GM21723 (cell line): Measurements from ENCODE around the gene POU2AF2.
"Not testable (repeated sequence)": the region's sequence is repeated elsewhere in the genome, so short reads cannot be mapped to it uniquely, and the experiment has no call there.

Experiments used
- ATAC-seq: cut with Tn5 transposase; IDR thresholded peaks from one replicate; pipeline ENCODE4 v1.9.1; 2021; ENCODE audit warnings: mild to moderate bottlenecking, moderate library complexity; ENCODE audit not compliant: unreplicated experiment

POU2AF2 gene

DNA sequence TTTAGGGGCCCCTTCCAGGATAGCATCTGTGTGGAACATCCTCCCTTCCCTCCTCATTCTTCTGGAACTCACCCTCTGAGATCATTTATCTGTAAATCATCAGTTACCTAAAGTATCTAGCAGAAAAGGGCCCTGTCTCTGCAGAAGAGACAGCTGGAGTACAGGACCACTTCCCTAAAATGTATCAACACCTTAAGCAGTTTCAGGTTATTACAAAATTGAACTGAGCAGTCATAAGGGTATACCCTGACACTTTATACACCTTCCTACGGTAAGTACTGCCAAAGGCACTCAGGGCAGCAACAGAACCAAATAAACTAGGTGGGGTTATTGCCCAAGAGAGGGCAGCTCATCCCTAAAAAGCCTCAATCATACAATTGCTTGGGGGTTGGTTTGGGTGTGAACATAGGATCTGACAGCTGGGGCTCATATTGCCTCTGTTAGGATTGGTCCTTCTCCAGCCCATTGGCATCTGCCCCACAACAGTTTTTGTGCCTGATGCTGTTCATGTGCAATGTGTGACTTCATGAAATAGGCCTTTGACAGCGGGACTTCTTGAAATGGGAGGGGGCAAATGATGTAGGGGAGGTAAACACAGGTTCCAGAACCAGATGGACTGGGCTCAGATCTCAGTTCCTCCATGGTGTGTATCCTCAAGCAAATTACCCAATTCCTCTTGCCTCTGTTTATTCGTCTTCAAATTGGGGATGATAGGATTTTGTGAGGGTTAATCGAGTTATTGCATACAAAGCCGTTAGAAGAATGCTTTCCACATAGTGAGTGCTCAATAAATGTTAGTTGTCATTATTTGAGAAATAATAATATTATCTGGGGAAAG, 55.7 kb downstream of the POU2AF2 start:
- ATAC-seq = no peak

DNA sequence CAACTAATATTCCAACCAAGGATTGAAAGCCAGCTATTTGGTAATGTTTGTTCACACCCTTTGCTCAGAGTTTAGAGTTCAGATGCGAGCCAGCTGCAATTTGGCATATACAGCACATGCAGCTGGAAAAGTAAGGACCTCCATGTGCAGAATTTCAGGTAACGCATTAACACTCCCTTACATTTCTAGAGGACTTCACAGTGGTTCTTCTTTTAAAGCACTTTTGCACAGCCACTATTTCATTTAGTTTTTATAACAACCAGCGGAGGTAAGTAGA, 56.3 kb downstream of the POU2AF2 start:
- ATAC-seq = no peak

DNA sequence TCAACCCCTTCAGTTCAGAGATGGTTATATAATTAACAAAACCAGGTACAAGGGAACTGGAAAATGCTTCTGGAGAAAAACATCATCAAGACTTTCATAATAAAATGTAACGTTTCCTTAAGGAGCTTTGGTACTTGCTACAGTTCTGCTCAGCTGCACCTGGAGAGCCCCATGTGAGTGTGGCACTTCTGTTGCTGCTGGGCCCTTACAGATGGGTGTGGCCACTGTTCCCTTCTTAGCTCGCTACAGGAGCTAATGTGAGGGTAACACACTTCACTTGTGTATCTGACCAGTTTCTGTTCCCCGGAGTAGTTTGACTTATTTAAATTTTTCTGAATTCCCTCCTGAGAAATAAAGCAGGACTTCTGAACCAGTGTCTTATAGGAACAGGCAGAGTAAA, 56.8 kb downstream of the POU2AF2 start:
- ATAC-seq = no peak

DNA sequence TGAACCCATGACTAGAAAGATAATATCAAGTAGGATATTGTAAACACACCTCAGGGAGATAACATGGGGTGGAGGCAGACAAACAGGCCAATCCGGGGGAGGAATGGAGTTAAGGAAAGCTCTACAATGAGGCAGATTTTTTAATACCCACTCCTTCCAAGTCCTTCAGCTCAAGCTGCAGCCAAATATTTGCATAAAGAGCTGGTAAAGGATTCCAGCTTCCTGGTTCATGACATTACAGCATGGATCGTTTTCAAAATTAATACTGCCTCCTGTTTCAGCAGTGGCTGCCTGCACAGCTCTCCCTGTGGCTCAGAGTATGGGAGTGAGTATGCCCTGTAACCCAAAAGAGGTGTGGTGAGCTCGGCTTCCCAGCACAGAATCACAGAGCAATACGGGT, 57.9 kb downstream of the POU2AF2 start:
- no peak for ATAC-seq

DNA sequence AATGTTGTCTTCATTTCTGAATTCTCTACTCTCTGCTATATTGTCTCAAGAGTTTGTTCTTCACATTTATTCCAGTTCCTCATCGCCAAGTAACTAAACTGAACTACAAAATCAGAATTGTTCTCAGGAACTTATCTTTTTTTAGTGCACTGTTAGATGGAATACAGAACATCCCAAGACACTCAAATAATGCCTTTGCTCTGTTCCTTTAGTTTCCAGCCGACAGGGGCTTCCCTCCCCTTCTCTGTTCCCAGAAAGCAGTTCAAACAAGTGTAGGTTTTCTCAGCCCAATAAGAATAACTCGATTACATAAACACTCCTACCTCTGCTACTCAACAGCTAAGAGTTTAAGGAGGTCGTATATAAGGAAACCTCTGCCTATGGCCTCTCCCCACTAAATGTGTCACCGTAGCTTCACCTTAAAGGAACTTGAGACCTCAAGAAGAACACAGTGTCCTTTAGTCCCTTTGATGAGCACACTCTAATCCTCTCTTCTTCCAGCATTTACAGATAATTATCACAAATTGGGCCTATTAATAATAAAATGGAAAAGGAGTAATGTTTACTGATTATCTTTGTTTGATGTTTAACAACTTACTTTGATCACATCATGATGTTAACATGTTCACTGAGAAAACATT, 59.8 kb downstream of the POU2AF2 start:
- no peak for ATAC-seq

DNA sequence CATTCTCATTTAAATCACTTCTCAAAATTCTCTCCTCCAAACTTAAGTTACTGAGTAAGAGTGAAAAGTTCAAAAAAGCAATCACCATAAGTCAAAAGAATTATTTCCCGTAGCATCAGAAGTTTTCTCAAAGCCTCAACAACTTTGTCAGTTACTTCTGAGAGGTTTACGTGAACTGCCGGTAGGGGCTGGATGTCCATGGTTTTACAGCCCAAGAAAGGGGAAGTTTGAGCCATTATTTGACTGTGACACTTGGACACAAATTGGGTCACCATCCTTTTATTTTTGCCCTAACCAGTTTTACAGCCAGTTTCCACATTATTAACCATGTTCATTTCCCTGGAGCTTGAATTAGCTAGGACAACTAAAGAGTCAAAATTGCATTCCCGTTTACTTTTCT, 60.4 kb downstream of the POU2AF2 start:
- ATAC-seq = no peak

DNA sequence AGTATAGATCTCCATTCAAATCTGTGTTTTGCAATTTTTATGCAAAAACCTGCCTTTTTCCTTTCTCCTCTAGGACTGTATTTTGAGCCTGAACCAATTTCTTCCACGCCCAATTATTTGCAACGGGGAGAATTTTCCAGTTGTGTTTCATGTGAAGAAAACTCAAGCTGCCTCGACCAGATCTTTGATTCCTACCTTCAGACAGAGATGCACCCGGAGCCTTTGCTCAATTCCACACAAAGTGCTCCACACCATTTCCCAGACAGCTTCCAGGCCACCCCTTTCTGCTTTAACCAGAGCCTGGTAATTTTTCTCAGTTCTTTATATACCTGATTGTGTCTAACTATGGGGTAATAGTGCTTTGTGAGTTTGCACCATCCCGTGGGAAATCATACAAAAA, 60.8 kb downstream of the POU2AF2 start:
- no peak for ATAC-seq

GRCh38 chr11:111307472-111308108, 62.1 kb downstream of the POU2AF2 start:
- no peak for ATAC-seq

DNA sequence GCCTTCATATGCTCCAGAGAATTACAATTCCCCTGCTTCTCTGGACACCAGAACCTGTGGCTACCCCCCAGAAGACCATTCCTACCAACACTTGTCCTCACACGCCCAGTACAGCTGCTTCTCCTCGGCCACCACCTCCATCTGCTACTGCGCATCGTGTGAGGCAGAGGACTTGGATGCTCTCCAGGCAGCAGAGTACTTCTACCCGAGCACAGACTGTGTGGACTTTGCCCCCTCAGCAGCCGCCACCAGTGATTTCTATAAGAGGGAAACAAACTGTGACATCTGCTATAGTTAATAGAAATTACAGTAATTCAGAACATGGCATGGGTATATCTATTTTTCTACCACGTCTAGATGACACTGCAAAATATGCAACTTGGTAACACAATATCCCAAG, 62.6 kb downstream of the POU2AF2 start:
- no peak for ATAC-seq

DNA sequence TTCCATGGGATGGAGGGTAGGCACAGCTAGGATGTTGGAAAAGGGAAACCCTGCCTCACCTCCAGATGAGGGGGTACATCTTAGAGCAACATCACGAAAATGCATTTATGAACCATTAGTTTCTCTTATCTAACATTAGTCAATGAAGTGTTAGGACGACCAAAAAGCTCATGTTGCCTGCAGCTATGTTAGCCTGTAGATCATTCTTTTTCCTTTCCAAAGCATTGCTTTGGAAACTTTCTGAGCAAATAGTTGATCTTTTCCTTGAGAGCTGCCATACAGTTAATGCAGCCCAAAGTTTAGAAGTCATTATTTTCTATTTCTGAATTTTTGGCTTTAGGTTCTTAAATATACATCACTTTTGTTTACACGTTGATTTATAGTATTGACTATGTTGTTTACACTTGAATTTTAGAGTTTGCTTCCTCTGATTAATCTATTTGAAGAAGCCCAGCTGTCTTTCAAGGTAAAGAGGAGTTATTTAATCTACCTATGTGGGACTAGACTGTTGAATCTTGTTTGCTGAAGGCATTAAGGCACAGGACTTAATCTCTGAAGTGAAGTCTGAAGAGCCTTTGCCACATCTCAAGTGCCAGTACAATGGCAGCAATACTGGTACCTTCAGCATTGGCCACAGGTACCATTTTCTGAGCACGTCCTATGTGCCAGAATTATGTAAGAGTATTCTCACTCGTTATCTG, 63.8 kb downstream of the POU2AF2 start:
- no peak for ATAC-seq

GRCh38 chr11:111310088-111310487, 64.6 kb downstream of the POU2AF2 start:
- no peak for ATAC-seq

- ATAC-seq = no peak
These were observed 65.2 kb downstream of the POU2AF2 start for GRCh38 chr11:111310723-111311122.

GRCh38 chr11:111312076-111312475, 66.6 kb downstream of the POU2AF2 start:
- ATAC-seq = no peak

GRCh38 chr11:111319296-111319695, 73.8 kb downstream of the POU2AF2 start:
- no peak for ATAC-seq

DNA sequence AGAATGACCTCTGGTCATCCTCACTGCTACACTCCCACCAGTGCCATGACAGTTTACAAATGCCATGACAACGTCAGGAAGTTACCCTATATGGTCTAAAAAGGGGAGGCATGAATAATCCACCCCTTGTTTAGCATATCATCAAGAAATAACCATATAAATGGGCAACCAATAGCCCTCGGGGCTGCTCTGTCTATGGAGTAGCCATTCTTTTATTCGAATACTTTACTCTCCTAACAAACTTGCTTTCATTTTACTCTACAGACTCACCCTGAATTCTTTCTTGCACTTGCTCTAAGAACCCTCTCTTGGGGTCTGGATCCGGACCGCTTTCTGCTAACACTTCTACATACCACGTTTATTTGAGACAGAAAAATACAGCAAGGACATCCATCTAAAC, 74.7 kb downstream of the POU2AF2 start:
- ATAC-seq = not testable (repeated sequence)

- ATAC-seq = no peak
These were observed 75.4 kb downstream of the POU2AF2 start for GRCh38 chr11:111320728-111321568.

DNA sequence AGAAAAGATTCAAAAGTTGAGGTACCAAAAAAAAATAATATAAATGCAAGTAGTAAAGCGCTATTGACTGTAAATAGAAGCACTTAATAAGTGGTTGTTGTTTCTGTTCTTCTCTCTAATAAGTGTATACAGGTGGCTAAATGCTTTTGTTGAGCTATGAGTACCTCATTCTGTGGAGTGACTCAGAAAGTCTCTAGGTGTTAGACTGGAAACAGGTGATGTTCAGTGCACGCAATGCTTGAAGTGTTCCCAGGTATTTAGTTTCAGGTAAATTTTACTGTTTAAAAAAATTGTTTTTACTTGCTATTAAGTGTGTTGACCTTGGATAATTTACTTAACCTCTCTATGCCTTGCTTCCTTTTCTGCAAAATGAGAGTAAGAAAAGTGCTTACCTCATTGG, 77.0 kb downstream of the POU2AF2 start:
- no peak for ATAC-seq

DNA sequence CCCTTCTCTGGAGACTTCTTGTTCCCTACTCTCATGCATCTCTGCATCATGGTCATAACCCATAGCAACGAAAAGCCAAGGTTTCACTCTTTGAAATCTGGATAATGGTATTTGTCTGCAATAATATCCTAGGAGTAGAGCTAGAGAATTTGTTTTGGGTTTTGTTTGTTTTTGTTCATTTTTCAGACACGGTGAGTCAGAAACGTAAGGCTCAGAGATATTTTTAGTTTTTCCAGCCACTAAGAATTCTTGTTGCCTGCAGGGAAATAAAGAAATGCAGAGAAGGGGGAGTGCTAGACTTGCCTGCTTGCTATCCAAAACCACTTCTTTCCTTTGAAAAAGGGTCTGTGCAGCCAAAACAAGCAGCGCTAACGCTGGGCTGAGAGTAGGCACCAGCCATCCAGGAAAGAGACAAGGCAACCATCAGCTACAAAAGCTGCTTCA, 78.8 kb downstream of the POU2AF2 start:
- ATAC-seq = no peak

DNA sequence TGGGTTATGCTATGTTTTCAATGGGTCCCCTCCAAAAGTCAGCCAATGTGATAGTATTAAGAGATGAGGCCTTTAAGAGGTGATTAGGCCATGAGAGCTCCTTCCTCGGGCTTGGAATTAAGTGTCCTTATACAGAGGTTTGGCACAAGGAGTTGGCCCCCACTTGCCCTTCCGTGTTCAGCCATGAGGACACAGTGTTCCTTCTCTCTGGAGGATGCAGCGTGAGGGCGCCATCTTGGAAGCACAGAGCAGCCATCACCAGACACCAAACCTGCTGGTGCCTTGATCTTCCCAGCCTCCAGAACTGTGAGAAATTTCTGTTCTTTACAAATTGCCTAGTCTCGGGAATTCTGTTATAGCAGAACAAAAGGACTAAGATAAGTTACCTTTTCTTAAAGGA, 79.7 kb downstream of the POU2AF2 start:
- no peak for ATAC-seq

DNA sequence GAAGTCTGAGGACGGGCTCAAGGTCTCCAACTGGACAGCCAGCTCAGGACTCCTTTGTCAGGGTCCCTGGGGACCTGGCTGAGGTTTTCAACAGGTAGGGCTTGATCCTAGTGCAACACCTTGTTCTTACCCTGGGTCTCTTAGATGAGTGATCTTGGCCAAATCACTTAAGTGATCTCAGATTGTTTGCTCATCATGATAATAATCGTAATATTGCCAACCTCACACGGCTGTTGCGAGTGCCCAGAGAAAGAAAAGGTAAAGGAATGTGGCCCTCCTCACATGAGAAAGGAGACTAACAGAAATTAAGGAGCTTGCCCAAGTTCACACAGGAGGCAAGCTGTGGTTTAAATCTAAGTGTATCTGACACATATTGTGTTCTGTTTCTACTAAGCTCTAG, 81.3 kb downstream of the POU2AF2 start:
- ATAC-seq = no peak
